Motor neuron (in vitro differentiated cells): ENCODE data around the gene DSTN. TPM values are rescaled to one million over a fixed set of nuclear protein-coding genes. Genes with fewer than 3 reads are reported as not detected.
"Not testable (repeated sequence)": the region's sequence is repeated elsewhere in the genome, so short reads cannot be mapped to it uniquely, and the experiment has no call there.

Source experiments
- ATAC-seq, 8 experiments: fragments of 200-7000 bp; cut with Tn5 transposase; replicated peaks in 6 of 8; 2 replicates each; pipeline ENCODE4 v1.8.0; 2021; ENCODE audit warnings: mild to moderate bottlenecking in 8 of 8, moderate library complexity in 8 of 8
- H3K27ac ChIP-seq, 2 donors: fragments of 250-450 bp; sonication (Bioruptor Pico); 2 replicates each; pipeline ENCODE4 v1.9.0; 2021; ENCODE audit warnings: antibody characterized with exemption in 2 of 2, mild to moderate bottlenecking in 2 of 2, moderate library complexity in 1 of 2
- H3K4me1 ChIP-seq, 2 donors: fragments of 250-450 bp; sonication (Bioruptor Pico); replicated peaks in 1 of 2; 2 replicates each; pipeline ENCODE4 v1.6.1; 2021; ENCODE audit warnings: antibody characterized with exemption in 2 of 2, mild to moderate bottlenecking in 2 of 2, moderate library complexity in 1 of 2
- H3K4me3 ChIP-seq, 5 donors: fragments of 250-450 bp; sonication (Bioruptor Pico); 2 replicates each; pipeline ENCODE4 v1.9.0; 2021; ENCODE audit warnings: antibody characterized with exemption in 5 of 5, mild to moderate bottlenecking in 5 of 5, moderate library complexity in 4 of 5
- WGBS, 10 experiments: fragments of 450-650 bp; shearing (Covaris generic); methylation state at CpG; one replicate each; pipeline ENCODE4 v1.0.0; 2022; 5-methylcytosine and 5-hydroxymethylcytosine counted together
- in situ Hi-C, 9 experiments: fragments of 400-800 bp; cut with MboI; loops; one replicate each; pipeline ENCODE4 v1.15.0; 2021; ENCODE audit warnings: low sequenced_read_pairs in 9 of 9, low pct_unique_long_range_greater_than_20kb in 2 of 9; ENCODE audit not compliant: unreplicated experiment in 9 of 9
- total RNA-seq, 8 experiments: library from RNA; unstranded; fragments of 300-600 nt; gene quantifications; 2 replicates each; pipeline versions ENCODE4 v1.2.3 to v1.2.4, GENCODE V29; 2022

DSTN gene
- total RNA-seq, 8 experiments from 2014 or later: 143 to 386 (median 172) TPM

GRCh38 chr20:17658648-17658993, 88.7 kb downstream of the DSTN start:
- H3K4me1 ChIP-seq: no peaks in the 10 kb centered on the region
- H3K27ac ChIP-seq: no peak overlapping the region
- no peak overlapping the region for H3K4me3 ChIP-seq
- in situ Hi-C loops: loop anchor here in 4 of 9 experiments (25.0 kb wide), 3 partner anchors 229 to 304 kb away; partner anchors contain the start of genes MGME1 (in 1 of the 4) and SNX5 (in 1 of the 4)
- 90 to 100% (median 100%) methylated on average over 1 to 2 of the region's 2 CpGs; no CpG with 5 or more reads in 4 of the 10 experiments for WGBS, 10 experiments
- ATAC-seq: no peak

- 73 to 100% (median 100%) methylated on average over 1 to 2 of the region's 7 CpGs; no CpG with 5 or more reads in 6 of the 10 experiments for WGBS, 10 experiments
- H3K4me3 ChIP-seq, H3K27ac ChIP-seq, ATAC-seq, H3K4me1 ChIP-seq: not testable (repeated sequence)
- in situ Hi-C loops: loop anchor here in 4 of 9 experiments (25.0 kb wide), 3 partner anchors 228 to 303 kb away; partner anchors contain the start of genes MGME1 (in 1 of the 4) and SNX5 (in 1 of the 4)
Observed at GRCh38 chr20:17659344-17659743, 89.5 kb downstream of the DSTN start.

Other genes with a start within 250 kb of the DSTN start
- gene BFSP1, start 38.7 kb upstream of the DSTN start, total RNA-seq: 1 to 10 TPM in 6 of 8 experiments, under 1 TPM in 2; 0.49 to 9.6 (median 1.8) TPM
- 10 to 100 TPM; 12.2 to 94.0 (median 31.2) TPM for gene RRBP1, start 112.2 kb downstream of the DSTN start, total RNA-seq
- not detected for gene BANF2, start 129.9 kb downstream of the DSTN start, total RNA-seq